GM21619 (cell line): ENCODE data around the gene SPEF2.

Experiments
- ATAC-seq: cut with Tn5 transposase; IDR thresholded peaks from one replicate; pipeline ENCODE4 v1.9.1; 2021; ENCODE audit not compliant: unreplicated experiment

The SPEF2 gene

DNA sequence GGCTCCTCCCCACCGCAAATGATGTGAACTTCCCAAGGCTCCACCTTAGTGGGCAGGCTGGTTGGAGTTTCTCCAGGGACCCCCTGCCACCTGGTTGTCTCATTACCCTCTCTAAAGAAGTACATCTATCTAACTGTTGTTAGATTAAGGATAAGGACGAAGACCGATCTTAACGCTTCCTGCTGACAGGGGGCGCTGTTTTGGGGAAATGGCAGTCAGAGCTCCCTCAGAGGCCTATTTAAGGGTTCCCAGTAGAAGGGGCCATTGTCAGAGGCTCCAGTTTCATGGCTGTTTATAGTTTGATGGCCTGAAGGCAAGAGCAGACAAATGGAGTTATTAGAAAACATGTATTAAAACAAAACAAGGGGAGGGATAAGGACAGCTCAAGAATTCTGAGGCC, 100.1 kb downstream of the SPEF2 start:
- ATAC-seq: no peak

DNA sequence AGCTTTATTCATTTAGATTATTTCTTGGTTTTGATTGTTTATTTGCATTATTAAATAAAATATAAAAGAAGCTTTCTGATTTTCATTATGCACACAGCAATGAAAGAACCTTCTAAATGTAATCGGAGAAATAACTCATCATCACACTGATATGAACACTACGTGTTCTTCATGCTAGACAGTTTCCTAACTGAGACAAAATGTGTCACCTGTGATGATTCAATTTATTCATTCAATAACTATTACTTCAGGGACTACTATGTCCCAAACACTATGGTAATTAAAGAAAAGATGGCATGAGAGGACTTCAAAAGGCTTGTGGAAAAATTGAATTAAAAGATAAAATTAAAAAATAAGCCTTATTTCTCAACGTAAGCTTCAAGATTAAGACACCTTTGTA, 118.1 kb downstream of the SPEF2 start:
- ATAC-seq: no peak

DNA sequence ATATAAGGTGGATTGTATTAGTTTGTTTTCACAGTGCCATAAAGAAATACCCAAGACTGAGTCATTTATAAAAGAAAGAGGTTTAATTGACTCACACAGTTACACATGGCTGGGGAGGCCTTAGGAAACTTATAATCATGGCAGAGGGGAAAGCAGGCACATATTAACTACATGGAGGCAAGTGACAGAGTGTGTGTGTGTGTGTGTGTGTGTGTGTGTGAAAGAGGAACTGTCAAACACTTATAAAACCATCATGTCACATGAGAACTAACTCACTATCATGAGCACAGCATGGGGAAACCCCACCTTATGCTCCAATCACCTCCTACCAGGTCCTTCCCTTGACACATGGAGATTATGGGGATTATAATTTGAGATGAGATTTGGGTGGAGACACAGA, 118.6 kb downstream of the SPEF2 start:
- no peak for ATAC-seq

DNA sequence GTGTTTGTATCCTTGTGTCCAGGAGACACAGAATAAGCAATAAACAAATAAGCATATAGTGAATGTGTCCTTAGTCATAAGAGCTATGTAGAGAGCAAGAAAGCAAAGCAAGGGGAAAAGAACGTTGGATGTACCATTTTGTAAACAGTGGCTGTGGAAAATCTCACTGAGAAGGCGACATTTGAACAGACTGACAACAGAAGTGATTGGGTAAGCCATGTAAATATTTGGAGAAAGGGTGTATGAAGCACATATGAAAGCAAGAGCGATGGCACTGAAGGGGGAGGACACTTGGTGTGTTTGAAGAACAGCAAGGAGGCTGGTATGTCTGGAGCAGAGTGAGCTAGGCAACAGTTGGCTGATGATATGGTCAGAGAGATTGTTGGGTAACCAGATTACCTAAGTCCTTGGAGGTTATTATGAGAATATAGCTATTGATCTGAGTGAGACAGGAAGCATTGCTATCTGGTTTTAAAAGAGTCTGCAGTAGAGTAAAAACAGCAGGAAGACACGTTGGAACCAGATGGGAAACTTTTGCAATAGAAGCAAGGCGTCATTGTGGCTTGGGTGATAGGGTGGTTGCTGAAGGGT, 123.6 kb downstream of the SPEF2 start:
- no peak for ATAC-seq

DNA sequence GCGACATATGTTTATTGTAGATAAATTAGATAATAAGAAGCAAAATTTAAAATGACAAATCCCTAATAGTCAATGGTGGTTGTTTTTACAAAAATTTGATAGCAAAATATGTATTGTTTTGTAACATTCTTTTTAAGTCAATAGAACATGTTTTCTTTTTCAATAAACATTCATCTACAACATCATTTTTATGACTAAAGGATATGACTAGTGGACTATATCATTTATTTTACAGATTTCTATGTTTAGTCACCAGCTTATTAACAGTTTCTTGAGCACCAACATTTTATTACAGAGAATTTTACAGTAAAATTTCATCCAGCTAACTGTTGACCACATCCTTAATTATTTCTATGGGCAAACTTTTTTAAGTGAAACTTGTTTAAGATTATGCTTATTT, 124.3 kb downstream of the SPEF2 start:
- no peak for ATAC-seq

DNA sequence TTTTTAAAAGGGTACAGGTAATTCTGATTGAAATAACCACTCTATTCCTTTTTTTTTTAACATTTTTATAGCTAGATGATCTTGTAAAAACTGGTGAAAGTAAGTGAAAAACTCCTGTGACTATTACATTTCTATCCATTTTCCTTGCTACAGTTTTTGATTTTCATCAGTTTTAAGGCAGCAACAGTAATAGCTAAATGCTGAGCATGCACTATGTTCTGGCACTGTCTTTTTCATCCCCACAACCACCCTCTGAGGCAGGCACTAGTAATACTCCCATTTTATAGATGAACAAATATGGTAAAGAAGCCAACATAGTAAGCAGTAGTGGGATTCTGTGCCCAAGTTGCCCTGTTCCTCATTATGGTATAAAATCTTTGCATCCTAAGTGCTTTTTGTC, 126.0 kb downstream of the SPEF2 start:
- ATAC-seq: no peak

DNA sequence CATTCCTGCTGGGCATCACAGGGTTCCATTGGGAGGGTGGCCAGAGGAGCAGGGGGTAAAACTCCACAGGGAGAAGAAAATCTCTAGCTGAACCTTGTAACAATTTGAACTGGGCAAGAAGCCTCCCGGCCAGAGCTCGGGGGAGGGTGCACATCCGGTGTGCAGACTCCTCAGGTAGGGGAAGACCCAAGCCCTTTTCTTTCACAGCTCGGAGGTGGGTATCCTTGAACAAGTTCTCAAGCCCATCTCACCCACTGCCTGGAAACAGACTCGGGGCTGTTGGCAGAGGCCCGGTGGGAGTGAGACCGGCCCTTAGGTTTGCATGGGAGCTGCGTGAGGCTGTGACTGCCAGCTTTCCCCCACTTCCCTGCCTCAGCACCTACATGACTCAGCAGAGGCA, 127.5 kb downstream of the SPEF2 start:
- no peak for ATAC-seq

DNA sequence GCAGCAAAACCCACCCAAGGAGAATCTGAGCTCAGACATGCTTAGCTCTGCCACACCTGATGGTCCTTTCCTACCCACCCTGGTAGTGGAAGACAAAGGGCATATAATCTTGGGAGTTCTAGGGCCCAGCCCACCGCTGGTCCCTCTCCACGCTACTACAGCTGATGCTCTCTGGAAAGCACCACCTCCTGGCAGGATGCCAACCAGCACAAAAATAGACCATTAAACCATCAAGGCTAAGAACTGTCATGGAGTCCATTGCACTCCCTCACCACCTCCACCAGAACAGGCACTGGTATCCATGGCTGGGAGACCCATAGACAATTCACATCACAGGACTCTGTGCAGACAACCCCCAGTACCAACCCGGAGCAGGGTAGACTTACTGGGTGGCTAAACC, 128.0 kb downstream of the SPEF2 start:
- no peak for ATAC-seq

DNA sequence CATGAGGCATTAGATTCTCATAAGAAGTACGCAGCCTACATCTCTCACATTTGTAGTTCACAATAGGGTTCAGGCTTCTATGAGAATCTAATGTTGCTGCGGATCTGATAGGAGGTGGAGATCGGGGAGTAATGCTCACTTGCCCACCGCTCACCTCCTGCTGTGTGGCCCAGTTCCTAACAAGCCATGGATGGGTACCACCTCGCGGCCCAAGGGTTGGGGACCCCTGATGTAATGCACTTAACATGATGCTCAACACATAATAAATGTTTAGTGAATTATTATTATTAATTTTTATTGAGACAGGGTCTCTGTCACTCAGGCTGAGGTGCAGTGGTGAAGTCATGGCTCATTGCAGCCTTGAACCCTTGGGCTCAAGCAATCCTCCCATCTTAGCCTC, 134.3 kb downstream of the SPEF2 start:
- ATAC-seq: no peak

DNA sequence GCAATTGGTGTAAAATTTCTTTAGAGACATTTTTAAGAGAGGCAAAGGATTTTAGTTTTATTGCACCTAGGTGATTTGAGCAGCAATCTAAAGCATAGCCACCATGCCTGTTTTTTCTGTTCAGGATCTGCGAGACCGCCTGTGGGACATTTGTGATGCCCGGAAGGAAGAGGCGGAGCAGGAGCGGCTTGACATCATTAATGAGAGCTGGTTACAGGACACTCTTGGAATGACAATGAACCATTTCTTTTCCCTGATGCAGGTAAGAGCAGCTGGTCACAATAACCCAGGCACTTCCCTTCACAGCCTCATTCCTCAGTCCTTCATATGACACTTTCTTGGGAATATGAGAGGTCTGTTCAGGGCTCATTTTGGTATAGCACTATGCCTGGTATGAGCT, 135.8 kb downstream of the SPEF2 start:
- no peak for ATAC-seq

DNA sequence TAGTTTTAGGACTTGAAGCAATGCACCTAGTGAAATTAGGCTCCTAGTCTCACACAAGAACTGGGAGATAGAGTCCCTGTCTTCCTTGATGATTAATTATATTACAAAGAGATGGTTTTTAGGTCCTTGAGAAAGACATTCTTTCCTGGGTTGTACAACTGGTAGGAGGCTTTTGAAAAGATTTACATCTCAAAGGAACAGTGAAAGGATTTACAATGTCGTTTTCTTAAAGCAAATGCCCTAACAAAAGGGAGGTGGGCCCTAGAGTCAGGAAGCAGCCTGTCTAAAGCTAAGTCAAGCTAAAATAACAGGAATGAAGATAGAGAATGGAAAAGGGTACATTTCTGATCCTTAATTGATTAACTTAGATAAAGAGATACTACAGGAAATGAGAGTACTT, 136.8 kb downstream of the SPEF2 start:
- no peak for ATAC-seq

DNA sequence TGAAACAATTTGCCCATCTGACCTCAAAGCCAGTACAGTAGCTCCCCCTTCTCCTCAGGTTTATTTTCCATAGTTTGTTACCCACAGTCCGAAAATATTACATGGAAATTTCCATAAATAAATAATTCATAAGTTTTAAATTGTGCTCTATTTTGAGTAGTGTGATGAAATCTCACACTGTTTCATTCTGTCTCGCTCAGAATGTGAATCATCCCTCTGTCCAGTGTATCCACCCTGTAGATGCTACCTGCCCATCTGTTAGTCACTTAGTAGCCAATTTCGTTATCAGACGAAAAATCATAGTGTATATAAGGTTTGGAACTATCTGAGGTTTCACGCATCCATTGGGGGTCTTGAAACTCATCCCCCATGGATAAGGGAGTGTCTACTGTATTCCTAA, 138.3 kb downstream of the SPEF2 start:
- no peak for ATAC-seq

DNA sequence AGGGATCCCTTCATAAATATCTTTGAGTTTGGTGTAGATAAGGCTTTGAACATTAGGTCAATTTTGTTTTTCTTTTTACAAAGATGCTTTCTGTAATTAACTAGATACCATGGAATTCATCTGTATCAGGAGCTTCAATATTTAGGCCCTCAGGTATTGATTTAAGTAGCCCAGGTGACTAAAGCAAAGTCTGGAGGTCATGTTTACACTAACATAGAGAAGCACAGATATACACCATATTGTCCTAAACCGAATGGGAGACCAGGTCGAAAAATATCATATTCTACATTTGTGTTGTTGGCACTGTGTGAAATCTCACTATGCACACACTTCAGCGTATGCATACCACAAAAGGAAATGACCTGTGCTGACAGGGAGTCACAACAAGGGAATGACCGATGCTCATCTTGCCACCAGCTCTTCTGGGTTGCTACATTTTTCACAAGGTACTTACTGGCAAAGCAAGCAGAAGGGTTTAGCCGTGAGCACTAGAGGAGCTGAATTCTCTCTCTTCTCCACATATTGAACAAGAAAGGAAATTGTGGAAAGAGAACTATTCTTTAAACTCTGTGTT, 140.6 kb downstream of the SPEF2 start:
- no peak for ATAC-seq

DNA sequence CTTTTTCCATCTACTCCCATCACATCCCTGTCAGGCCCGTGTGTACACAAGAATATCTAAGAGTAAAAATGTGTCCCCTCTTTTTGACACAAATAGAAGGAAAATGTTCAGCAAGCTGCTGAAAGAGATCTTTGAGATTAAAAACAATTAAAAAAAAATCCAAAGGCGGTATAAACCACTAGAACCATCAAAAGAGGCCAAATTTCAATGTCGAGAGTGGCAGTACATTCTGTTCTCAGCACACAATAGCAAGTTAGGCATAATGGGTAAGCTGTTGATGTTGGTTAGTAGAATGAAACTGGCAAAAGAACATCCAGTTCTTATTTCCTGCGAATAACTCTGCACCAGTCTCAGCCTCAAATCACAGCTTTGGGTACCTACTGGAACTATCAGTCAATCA, 143.9 kb downstream of the SPEF2 start:
- no peak for ATAC-seq

DNA sequence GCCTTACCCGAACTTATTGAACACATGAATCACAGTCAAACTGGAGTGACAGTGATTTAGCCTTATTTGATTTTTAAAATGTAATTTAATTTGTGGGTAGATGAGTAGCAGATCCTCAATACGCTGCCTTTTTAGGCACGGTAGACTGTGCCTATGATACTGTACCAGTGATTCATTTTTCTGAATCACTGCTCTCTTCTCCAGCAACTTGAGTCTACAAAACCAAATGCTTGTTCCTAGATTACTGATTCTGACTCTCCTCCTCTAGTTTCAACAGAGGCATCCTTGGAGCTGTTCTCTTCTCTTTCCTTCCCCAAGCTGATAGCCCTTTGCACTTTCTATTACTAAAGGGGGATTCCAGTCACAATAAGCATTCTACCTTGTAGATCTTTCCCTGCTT, 144.7 kb downstream of the SPEF2 start:
- no peak for ATAC-seq

DNA sequence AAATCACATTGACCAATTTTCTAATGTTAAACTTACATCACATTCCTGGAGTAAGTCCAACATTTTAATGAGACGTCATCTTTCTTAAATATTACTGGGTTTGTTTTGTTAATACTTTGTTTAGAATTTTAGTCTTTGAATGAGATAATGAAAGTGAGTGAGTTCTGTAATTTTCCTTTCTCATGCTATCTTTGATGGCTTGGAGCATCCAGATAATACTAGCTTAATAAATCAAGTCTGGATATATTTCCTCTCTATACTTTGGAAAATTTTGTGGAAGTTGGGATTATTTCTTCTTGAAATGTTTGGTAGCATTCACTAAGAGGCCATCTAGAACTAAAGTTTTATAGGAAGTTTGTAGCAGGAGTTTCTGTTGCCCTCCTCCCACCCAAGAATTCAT, 148.3 kb downstream of the SPEF2 start:
- ATAC-seq: no peak

DNA sequence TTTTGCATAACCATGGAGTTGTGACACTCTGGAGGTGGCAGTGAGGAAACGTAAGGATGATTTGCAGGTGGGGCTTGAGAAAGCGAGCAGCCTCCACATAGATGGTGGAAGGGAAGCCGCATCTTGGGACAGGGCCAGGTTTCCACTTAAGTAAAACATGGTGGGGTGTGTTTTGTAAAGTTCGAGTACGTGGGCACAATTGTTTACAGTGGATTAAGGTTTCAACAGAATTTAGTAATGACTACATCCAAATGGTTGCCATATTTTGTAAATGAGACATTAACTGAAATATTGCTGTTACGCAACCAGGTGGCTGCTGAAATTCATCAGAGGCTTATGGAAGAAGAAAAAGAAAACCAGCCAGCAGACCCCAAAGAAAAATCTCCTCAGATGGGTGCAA, 153.6 kb downstream of the SPEF2 start:
- ATAC-seq: no peak

DNA sequence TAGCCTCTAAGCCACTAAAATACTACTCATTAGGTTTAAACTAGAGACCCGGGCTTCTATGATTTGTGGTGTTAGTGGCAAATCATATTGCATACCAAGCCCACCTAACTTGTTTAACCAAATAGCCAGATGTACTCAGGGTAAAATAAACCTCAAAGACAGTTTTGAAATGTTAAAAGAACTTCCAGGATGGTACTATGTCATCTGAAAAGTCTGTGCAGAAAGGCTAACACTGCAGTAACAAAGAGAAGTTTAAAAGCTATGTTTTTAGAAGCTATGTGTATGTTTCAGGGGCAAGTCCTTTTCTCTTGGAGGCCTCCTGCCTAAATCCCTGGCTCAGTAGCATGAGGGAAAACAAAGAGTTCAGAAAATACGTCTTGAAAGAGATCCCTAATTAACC, 154.2 kb downstream of the SPEF2 start:
- no peak for ATAC-seq

DNA sequence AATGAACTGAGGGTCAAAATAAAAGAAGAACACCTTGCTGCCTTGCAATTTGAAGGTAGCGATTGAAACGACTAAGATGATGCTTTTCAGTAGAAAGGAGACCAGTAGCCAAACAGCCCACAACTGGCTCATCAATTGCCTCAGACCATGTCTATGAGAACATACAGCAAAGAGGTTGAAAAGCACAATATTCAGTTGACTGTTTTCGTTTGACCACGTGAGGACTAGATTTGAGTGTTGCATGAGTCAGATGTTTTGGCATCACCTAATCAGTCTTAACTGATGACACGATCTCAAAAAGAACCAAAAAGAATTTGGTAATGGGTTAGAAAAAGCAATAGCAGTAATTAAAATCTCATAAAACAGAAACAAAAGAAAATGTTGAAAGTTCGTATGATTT, 156.3 kb downstream of the SPEF2 start:
- ATAC-seq: no peak

DNA sequence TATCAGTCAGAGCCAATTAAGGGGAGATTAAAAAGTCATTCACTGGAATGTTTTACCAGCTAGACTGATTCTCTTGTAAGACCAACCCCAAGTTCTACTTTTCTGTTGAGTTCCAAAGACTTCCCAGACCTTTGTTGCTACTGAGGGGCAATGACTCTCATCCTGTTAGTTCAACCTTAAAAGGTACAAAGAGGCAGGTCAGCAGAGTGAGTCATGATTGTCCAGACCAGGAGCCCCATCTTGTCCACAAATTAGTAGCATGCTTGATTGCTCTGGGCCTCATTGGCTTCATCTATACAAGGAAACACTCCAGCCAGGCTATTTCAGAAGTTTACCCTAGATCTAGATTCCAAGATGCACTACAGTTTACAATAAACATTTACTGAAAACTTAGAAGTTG, 159.1 kb downstream of the SPEF2 start:
- no peak for ATAC-seq

DNA sequence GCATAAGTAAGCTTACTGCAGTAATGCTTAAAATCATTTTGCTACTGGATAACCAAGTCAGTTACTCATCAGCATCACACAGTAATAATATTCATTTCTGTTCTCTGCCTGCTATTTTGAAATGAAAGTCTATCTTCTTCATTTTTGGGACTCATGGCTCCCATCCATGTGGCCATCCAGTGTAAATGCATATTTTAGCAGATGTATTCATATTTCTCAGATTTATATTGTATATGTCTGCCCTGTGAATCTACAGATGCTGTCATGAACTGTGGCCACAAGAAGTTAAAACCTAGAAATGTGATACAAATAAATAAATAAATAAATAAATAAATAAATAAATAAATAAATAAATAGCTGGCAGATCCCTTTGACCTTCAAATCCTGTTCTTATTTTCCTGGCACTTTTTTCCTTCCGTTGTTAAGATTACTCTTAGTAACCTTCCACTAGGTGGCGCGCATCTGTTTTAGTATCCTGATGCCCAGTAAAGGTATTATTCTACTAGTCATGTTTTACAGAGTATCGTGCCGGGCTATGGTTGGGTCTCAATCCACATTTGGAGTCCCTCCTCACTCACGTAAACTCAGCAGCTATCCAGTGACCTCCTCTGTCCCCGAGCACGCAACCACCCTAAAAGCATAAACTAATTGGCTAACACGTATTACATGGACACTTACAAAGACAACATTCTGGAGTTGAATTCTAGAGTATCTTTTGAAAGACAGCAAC, 159.9 kb downstream of the SPEF2 start:
- no peak for ATAC-seq

DNA sequence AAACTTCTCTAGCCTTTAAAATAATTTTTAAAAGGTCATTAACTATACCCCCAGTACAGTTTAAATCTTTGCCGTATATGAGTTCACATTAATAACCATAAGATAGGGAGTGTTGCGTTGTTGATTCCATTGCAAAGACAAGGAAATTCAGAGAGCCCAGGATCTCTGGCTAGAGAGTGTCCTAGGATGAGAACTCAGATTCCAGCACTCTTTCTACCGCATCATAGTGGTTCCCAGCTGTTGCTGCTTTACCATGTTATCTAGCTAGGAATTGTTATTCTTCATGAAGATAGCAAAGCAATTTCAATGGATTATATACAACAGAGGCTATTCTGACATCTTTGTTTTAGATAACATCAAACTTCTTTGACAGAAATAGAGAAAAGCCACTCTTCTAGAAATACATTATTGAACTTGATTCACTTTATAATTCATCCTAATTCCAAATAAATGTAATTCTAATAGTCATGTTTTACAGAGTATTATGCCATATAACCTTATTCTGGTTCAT, 160.7 kb downstream of the SPEF2 start:
- ATAC-seq: no peak

DNA sequence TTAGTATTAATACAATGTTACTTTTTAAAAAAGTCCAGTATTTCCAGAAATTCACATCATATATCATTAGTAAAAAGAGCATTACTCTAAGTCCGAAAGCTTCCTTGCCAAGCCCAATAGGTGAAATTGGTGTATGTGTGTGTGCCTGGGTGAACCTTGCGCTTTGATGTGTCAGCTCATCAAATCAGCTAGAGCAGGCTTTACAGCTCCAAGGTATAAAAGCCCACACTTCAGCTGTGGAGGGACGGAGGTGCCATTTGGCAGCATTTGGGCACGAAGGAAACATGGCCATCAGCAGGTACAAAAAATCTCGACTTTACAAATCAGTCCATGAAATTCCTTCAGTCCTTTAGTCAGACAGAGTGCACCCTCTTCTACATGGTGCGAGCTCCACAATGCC, 162.6 kb downstream of the SPEF2 start:
- ATAC-seq: no peak
